Gastroesophageal sphincter (tissue), 3 donors: ENCODE data around the gene MYO1G.

Source experiments
- CTCF ChIP-seq, 4 experiments: fragments of 200-600 bp in 2 of 4; fragments of 450-650 bp in 2 of 4; sonication (generic) in 1 of 4; IDR thresholded peaks; one replicate each; pipeline ENCODE4 v1.5.1; 2017 to 2019; ENCODE audit warnings: antibody characterized with exemption in 4 of 4, mild to moderate bottlenecking in 2 of 4, moderate library complexity in 2 of 4
- EP300 ChIP-seq: sonication (generic); formaldehyde crosslinking; IDR thresholded peaks from one replicate; pipeline ENCODE4 v1.6.1; 2017; ENCODE audit warnings: antibody characterized with exemption, mild to moderate bottlenecking
- POLR2A ChIP-seq, 2 donors: fragments of 450-650 bp; IDR thresholded peaks; one replicate each; pipeline ENCODE4 v1.6.1; 2017; ENCODE audit warnings: antibody characterized with exemption in 2 of 2, mild to moderate bottlenecking in 2 of 2, moderate library complexity in 1 of 2

DNA sequence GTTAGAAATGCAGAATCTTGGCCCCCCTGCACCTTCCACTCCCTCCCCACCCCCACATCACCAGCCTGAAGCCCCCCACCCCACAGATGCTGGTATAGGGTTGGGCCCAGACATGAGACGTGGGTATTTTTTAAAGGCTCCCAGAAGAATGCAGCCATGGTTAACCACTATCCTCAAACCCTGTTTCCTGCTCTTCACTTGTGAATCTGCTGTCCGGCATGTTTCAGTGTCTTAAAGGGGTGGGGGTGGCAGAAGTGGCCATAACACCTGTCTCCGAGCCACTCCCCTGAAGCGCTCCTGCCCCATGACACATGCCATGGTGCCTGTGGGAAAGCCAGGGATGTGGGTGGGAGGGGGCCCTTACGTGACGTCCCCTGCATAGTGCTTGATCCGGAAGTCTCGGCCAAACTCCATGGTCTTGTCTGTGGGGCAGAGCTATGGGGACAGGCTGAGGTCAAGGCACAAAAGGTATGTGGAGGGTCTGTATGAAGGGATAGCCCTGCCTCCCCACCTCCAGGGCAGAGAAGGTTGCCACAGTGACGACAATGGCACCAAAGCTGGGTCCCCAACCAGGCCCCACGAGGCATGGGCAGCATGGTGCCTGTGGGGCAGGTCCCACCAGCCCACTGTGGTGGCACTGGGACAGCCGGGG lies 9.6 kb downstream of the MYO1G start:
- TF ChIP-seq CTCF (IDR thresholded peaks at IDR 0.05) (no peak), POLR2A (IDR thresholded peaks at IDR 0.05) (no peak), EP300 (no peak)
